HG02840 (cell line): ENCODE measurements around the gene EHD3.
"Not testable (repeated sequence)": the region's sequence is repeated elsewhere in the genome, so short reads cannot be mapped to it uniquely, and the experiment has no call there.

Source experiments
- ATAC-seq: cut with Tn5 transposase; IDR thresholded peaks from one replicate; pipeline ENCODE4 v1.9.1; 2021; ENCODE audit warnings: mild to moderate bottlenecking, moderate library complexity, moderate number of reproducible peaks; ENCODE audit not compliant: unreplicated experiment, low FRiP score

Gene EHD3

DNA sequence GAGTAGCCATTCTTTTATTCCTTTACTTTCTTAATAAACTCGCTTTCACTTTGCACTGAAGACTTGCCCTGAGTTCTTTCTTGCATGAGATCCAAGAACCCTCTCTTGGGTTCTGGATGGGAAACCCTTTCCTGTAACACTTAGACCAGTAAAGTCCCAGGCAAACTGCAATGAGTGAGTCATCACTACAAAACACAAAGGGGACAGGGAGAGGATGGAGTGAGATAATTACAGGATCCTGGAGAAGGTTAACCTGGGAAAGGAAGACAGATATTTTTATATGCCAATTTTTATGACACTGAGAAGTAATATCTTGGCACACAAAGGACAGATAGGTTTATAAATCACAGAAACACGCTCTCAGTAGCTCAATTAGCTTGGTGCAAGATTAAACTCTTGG, 48.7 kb downstream of the EHD3 start:
- ATAC-seq = no peak

DNA sequence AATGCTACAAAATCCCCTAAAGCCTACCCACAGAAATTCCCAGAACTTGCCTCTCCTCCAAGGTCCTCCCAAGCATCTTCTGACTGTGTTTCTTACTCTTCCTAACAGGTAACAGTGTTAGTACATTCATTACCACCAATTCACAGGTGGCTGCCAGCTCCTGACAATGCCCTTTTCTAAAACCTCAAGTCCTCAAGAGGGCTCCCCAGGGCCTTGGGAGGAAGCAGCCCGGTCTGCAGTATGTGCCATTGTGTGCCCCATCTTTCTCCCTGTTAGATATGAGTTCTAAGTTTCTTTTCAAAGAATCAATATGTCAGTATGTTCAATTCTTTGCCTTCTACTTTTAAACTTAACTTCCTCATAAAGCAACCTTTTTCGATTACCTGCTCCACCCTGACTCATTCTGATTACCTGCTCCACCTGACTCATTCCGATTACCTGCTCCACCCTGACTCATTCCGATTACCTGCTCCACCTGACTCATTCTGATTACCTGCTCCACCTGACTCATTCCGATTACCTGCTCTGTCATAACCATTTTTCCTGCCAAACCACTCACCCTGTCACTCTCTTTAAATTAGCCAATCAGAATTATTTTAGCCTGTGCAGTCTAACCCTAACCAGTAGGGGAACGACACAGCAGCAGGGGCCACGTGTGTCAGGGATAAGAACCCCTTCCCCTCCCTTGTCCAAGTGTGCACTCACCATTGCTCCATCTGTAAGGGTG, 49.4 kb downstream of the EHD3 start:
- not testable (repeated sequence) for ATAC-seq

DNA sequence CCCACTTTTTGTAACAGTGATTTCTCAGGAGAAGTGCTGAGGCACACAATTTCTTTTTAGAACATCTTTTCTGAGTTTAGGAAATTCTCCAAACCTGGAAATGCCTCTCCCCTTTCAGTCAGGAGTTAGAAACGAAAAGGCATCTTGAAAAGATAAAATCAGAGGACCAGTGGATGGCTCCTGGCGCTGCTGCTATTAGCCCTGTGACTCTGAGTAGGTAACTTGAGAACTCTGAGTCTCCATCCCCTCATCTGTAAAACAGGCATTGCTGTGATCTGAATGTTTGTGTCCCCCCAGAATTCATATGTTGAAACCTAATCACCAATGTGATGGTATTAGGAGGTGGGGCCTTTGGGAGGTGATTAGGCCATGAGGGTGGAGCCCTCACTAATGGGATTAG, 50.2 kb downstream of the EHD3 start:
- no peak for ATAC-seq

DNA sequence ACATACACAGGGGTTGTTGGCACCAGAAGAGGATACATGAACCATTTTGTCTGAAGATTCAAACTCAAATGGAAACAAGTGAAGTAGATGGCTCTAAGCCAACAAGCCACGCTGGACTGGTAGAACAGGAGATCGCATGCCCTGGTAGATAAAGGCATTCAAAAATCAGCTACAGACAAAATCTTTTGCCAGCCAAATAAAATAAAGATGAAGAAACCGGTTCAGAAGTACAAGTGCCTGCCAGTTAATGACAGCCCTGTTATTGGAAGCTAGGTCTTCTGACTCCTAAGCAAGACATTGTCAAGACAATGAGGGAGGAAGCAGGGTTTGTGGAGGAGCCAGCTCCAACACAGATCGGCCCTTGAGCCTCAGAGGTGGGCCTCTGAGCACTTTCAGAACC, 52.3 kb downstream of the EHD3 start:
- ATAC-seq = no peak

DNA sequence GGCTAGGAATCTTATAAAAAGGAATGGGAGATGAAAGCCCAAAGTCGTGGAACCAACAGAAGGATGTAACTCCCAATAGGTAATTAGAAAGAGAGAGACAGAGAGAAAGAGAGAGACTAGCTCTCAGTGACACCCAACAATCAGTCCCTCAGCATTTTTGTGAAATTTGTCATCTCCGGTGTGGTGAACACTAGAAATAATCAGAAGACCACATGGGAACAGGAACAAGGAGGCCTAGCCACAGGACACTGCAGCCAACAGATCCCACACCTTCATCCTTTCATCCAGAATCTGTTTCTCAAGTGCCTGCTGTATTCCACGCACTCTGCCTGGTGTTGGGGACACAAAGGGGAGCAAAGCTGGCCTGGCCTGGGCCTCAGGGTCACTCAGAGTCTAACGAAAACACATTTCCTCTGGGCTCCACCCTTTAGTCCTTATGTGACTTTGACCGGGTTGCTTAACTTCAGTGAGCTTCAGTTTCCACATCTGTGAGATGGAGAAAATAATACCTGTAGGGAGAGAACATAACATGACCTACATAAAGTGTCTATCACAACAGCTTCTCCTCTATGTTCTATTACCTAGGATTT, 53.1 kb downstream of the EHD3 start:
- ATAC-seq = no peak

DNA sequence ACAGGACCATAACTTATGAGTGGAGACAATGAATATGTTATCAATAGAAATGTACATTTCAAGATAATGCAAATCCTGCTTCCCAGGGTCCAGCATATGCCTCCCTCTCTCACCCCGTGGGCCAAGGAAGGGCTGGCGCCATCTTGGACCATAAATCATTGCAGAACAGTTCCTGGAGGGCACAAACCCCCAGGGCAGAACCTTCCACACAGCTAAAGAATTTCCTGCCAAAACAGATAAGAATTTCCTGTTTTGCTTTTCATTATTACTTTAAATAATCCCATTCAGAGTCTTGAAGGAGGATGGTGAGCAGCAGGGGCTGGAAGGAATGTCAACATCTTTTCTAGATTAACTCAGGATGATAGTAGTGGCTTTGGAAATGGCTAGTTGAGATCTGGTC, 53.7 kb downstream of the EHD3 start:
- no peak for ATAC-seq

DNA sequence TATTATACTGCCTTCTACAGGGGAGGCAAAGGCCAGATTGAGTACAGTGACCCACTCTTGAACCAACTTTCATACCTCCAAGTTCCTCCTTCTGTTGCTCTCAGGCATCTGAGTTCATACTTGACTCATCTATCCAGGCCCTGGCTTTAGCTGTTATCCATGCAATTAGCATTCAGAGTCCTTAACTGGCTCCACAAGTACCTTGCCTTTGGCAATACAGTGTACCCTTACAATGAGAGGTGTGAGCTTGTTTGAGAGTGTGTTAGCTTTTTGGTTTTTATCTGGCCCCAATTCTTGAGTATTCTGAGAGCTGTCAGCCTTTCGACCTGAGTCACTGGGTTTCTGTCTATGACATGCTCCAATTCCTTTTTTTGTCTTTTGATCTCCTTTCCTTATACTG, 60.2 kb downstream of the EHD3 start:
- no peak for ATAC-seq

DNA sequence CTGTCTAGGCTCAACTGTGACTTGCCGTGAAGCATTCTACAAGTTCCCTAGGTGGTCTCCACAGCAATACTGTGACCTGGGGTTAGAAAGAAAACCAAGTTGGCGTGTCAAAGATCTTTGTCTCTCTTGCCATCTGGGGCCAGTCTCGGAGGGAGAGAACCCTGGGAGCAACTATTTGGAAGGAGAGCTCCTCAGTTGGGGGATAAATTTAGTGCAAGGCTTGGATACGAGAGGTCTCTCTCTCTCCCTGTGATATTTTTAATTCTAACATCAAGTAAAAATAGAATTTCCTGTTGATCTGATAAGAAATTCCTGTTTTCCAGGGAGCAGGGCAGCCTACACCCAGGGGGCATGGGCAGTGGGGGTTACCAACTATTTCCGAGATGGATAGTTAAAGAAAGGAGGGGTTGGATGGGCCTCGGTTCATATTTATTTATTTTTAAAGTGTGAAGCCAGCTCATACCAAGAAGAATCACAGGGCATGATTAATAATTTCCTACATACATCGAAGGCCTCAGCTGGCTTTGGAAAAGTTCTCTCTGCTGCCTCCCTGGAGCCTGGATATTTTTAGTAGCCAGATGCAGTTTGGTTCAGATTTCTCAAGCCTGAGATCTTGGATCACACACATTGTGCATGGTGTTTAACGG, 62.8 kb downstream of the EHD3 start:
- no peak for ATAC-seq

DNA sequence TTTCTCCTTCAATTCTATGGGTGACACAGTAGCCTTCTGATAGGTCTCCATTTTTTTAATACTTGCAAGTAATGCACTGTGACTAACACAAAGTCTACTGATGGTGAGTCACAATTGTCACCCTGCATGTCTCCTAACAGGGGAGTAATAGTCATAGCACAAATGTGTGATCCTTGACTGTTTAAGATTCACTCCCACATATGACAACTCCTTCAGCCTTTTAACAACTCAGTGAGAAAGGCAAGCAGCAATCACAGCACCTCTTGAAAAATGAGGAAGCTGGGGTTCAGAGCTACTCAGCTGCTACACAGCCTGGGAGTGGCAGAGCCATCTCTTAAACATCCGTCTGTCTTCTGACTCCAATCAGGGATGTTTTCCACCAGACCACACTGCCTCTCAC, 63.8 kb downstream of the EHD3 start:
- ATAC-seq = no peak

DNA sequence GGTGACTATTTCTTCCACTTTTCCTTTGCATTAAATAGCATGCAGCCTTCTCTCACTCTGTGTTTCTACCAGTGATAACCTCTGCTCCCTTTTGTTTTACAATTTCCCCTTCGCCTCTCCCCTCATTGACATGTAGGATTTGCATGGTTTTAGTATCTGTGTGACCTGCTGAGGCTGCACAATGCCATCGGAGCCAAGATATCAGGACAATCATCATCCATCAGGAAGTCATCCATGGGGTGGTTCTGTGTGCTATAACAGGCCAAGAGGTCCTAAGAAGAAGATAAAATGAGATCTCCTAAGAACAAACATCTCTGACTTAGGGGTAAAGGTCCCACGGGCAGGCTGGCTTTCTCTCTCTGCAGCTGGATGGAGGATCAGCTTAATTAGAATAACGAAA, 65.6 kb downstream of the EHD3 start:
- ATAC-seq = no peak

DNA sequence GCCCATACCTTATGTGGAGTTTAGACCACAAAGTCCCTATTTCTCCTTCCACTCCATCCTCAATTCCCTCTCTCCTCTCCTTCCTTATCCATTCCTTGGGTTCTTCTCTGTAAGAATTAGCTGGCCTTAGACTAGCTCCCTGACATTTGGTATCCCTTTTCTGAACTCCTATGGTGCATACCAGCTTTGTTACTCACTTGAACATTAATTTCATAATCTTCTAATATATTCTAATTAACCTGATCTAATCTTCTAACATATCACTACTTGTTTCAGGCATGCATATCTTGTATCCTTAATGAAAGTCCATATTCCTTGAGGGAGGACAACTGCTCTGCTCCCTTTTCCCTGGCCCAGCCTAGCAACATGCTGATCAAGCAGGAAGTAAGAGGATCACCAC, 66.4 kb downstream of the EHD3 start:
- no peak for ATAC-seq

DNA sequence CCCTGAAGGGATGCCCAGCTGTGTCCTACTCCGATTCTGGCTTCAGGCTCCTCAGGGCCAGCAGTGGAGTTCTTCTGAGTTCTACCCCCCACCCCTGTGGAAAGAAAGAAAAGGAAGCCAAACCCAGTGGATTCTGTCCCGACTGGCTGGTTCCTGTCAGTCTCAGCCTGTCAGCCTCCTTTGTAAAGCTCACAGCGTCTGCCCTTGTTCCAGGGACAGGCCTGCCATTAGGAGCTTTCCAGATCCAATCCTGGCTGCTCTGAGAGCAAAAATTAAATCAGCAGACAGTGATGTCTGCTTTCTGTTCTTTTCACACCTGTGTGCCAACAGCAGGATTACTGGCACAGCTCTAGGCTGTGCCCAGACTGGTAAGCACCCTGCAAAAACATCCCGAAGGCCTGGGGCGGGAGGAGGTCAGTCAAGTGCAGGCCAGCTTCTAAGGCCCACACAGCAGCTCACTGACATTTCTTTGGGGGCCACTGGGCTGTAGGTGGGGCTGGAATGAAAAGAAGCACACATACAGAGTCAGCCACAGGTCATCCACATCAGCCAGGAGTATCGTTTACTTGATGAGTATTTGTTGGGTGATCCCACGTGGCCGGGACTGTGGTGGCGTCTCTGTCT, 69.1 kb downstream of the EHD3 start:
- ATAC-seq = no peak

DNA sequence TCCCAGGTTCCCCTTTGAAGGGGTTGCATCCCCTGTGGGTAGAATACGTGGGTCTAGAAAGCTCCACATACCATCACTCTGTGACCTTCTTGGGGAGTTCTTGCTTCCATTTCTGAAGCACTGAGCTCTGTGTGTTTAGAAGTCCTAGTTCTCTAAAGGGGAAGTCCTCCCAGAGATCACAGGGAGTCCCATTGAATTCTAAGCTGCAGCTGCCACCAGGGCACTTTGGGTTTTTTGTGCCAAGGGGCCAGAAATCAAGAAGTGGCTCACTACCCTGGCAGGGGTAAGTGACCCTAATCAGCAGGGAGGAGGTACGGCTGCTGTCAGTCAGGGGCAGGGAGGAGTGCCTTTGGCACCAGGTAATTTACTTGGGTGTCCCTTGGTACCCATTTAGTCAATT, 70.9 kb downstream of the EHD3 start:
- ATAC-seq = no peak

DNA sequence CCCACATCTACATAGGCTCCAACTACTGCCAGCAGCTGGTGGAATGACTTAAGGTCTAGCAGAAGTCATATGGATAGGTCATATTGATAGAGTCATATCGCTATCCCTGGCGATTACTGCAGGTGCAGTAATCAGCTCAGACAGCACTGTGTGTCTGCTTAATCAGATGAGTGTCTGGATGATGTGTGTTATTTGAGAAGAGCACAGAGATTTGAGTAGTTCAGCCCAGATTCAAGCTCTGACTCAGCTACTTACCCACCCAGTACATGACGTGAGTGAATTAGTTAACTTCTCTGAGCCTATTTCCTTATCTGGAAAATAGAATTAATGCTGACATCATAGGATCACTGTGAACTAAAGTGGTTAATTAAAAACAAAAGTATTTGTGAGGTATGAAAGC, 78.9 kb downstream of the EHD3 start:
- ATAC-seq = no peak

DNA sequence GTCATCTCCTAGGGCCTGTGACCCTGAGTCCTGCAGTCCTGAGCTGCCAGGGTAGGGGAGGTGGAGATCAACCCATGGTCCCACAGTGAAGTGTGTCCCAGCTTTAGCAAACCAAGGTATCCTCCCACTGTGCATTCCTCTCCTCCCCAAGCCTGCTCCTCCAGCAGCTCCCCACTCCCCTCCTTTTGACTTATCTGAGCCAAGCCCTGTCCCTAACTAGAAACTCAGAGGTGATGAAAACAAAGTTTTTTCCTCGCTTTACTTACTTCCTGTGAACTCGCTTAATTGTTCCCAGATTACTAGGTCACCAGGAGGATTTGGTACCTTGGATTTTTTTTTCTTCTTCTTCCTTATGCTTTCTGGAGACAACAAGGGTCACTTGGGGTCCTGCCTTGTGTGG, 80.8 kb downstream of the EHD3 start:
- ATAC-seq = no peak

DNA sequence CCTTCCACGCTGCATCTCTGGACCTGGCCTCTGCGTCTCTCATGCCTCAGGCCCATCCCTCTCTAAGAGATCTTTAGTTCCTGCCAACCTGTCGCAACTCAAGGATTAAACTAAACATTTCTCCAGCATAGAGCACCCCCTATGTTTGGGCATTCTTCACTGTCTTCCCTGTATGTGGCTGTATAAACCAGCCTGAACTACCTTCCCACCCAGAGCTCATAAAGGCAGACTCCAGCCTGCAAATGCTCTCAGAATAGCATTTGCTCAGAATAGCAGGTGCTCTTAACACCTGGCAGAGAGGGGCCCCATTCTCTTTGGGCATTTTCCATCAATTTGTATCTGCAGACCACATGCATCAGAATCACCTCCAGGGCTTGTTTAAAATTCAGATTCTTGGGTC, 83.4 kb downstream of the EHD3 start:
- no peak for ATAC-seq

DNA sequence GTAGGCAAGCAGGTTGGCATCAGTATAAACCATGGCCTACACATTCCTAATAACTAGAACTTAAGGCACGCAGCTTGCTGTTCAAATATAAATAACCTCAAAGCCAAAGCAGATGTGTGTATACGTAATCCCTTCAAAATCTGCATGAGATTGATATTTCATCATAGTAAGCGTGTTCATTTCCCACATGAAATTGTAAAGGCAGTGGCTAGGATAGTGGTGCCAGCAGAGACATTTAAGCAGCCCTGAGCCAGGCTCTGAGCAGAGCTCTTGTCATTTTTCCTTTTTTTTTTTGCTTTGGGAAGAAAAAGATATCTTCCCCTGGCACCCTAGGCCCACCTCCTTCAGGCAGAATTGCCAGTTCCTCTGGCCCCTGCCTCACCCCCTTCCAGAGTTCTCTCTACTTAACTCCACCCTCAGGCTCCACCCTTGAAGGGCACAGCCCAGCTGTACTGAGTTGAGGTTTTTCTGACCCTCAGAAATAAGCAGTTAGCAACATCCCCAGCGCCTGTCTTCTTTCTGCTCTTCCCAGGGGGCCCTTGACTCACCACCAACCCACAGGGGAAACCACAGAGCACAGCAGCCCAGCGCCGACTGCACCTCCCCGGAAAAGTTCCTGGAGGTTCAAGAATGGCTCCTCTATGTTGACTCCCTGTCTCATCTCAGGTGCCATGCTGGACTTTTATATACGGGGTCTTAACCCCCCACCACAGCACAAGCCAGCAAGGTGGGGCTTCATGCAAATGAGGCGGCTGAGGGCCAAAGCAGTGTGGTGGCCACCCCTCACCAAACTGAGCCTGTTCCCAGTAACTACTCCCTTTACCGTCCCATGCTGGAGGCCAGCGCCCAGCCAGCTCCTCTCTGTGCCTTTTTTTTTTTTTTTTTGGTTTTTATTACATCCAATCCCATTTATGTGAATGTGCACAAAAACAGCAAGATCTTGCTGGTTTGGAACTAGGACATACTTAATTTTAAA, 84.7 kb downstream of the EHD3 start:
- peak; percentile 67 for ATAC-seq
